Suprapubic skin (tissue), 4 donors: Measurements from ENCODE around the gene SLC13A4. TPM values are rescaled to one million over a fixed set of nuclear protein-coding genes. Genes with fewer than 3 reads are reported as not detected.

ENCODE experiments used
- DNase-seq, 2 donors: peaks; one replicate each; pipeline ENCODE4 v3.0.0-alpha.2; 2019; ENCODE audit warnings: low spot score in 2 of 2
- H3K27ac ChIP-seq: fragments of 200-600 bp; sonication (generic); one replicate; pipeline ENCODE4 v1.5.1; 2019
- H3K27me3 ChIP-seq: fragments of 200-600 bp; sonication (generic); one replicate; pipeline ENCODE4 v1.5.1; 2019
- H3K36me3 ChIP-seq: fragments of 200-600 bp; sonication (generic); one replicate; pipeline ENCODE4 v1.5.1; 2019
- H3K4me1 ChIP-seq: fragments of 200-600 bp; sonication (generic); one replicate; pipeline ENCODE4 v1.5.1; 2019
- H3K4me3 ChIP-seq: fragments of 200-600 bp; sonication (generic); one replicate; pipeline ENCODE4 v1.5.1; 2019; ENCODE audit warnings: mild to moderate bottlenecking
- H3K9me3 ChIP-seq: fragments of 200-600 bp; sonication (generic); one replicate; pipeline ENCODE4 v1.5.1; 2019
- CTCF ChIP-seq, 2 donors: fragments of 200-600 bp in 1 of 2; fragments of 450-650 bp in 1 of 2; sonication (generic) in 1 of 2; IDR thresholded peaks; one replicate each; pipeline ENCODE4 v1.5.1; 2016 to 2019; ENCODE audit warnings: antibody characterized with exemption in 2 of 2, mild to moderate bottlenecking in 1 of 2, moderate library complexity in 1 of 2
- EP300 ChIP-seq: sonication (generic); formaldehyde crosslinking; IDR thresholded peaks from one replicate; pipeline ENCODE4 v1.6.1; 2017; ENCODE audit warnings: antibody characterized with exemption
- POLR2A ChIP-seq, 2 donors: fragments of 450-650 bp; IDR thresholded peaks; one replicate each; pipeline ENCODE4 v1.6.1; 2017; ENCODE audit warnings: antibody characterized with exemption in 2 of 2, mild to moderate bottlenecking in 2 of 2, moderate library complexity in 2 of 2
- POLR2AphosphoS5 ChIP-seq, 3 donors: sonication (generic); formaldehyde crosslinking; IDR thresholded peaks; one replicate each; pipeline ENCODE4 v1.6.1; 2017; ENCODE audit warnings: antibody characterized with exemption in 3 of 3
- WGBS: methylation state at CpG from one replicate; pipeline ENCODE4 v1.1.5; 2018; 5-methylcytosine and 5-hydroxymethylcytosine counted together
- total RNA-seq, 4 donors: library from RNA; depleted of rRNA; stranded (reverse); fragments of >200 nt; gene quantifications; one replicate each; pipeline ENCODE4 v1.1.0, GENCODE V29; 2016

SLC13A4 gene
- total RNA-seq, 4 donors from 2014 or later: 0.15 to 1.9 (median 0.51) TPM

GRCh38 chr7:135768064-135768463 is 40.1 kb upstream of the SLC13A4 start:
- Histone ChIP-seq H3K36me3 (no peaks in the 10 kb centered on the region), H3K27ac (no peak overlapping the region), H3K9me3 (no peaks in the 10 kb centered on the region), H3K27me3 (no peaks in the 10 kb centered on the region), H3K4me3 (no peak overlapping the region), H3K4me1 (peaks cover 5% of the 10 kb centered on the region)
- 71% methylated on average over 3 of the region's 3 CpGs for WGBS
- DNase-seq: no peak
- TF ChIP-seq CTCF (IDR thresholded peaks at IDR 0.05) (no peak), POLR2A (IDR thresholded peaks at IDR 0.05) (no peak), EP300 (no peak)

GRCh38 chr7:135763261-135763660 is 35.3 kb upstream of the SLC13A4 start:
- Histone ChIP-seq H3K4me3 (no peak overlapping the region), H3K27ac (no peak overlapping the region), H3K9me3 (no peaks in the 10 kb centered on the region), H3K36me3 (no peaks in the 10 kb centered on the region), H3K27me3 (no peaks in the 10 kb centered on the region), H3K4me1 (peaks cover 15% of the 10 kb centered on the region)
- TF ChIP-seq CTCF (IDR thresholded peaks at IDR 0.05) (no peak), EP300 (no peak), POLR2AphosphoS5 (IDR thresholded peaks at IDR 0.05) (no peak), POLR2A (IDR thresholded peaks at IDR 0.05) (no peak)
- no peak for DNase-seq
- 57% methylated on average over 2 of the region's 2 CpGs for WGBS

- H3K4me1 ChIP-seq: peaks cover 19% of the 10 kb centered on the region
- H3K9me3 ChIP-seq: no peaks in the 10 kb centered on the region
- WGBS: 29% methylated on average over 10 of the region's 10 CpGs
- no peaks in the 10 kb centered on the region for H3K27me3 ChIP-seq
- DNase-seq: no peak
- peak overlapping the region; percentile 45 for H3K27ac ChIP-seq
- TF ChIP-seq POLR2A (IDR thresholded peaks at IDR 0.05) (no peak), EP300 (no peak), POLR2AphosphoS5 (IDR thresholded peaks at IDR 0.05) (no peak), CTCF (IDR thresholded peaks at IDR 0.05) (no peak)
- H3K36me3 ChIP-seq: no peaks in the 10 kb centered on the region
- no peak overlapping the region for H3K4me3 ChIP-seq
Measured at GRCh38 chr7:135761751-135762488, 33.9 kb upstream of the SLC13A4 start.

GRCh38 chr7:135759532-135759931 is 31.5 kb upstream of the SLC13A4 start:
- no peaks in the 10 kb centered on the region for H3K27me3 ChIP-seq
- TF ChIP-seq POLR2A (IDR thresholded peaks at IDR 0.05): no peak
- no peak for TF ChIP-seq POLR2AphosphoS5 (IDR thresholded peaks at IDR 0.05)
- no peak for TF ChIP-seq CTCF (IDR thresholded peaks at IDR 0.05)
- 80% methylated on average over 4 of the region's 4 CpGs for WGBS
- H3K4me1 ChIP-seq: peaks cover 19% of the 10 kb centered on the region
- H3K4me3 ChIP-seq: no peak overlapping the region
- no peaks in the 10 kb centered on the region for H3K36me3 ChIP-seq
- H3K9me3 ChIP-seq: no peaks in the 10 kb centered on the region
- no peak for DNase-seq
- no peak overlapping the region for H3K27ac ChIP-seq

GRCh38 chr7:135758531-135758932 is 30.5 kb upstream of the SLC13A4 start:
- Histone ChIP-seq H3K27ac (peak overlapping the region; percentile 71), H3K4me1 (peaks cover 19% of the 10 kb centered on the region), H3K36me3 (no peaks in the 10 kb centered on the region), H3K9me3 (no peaks in the 10 kb centered on the region), H3K27me3 (no peaks in the 10 kb centered on the region), H3K4me3 (peak overlapping the region; percentile 31)
- DNase-seq: no peak
- WGBS: 15% methylated on average over 5 of the region's 5 CpGs
- TF ChIP-seq POLR2AphosphoS5 (IDR thresholded peaks at IDR 0.05): no peak
- TF ChIP-seq EP300: no peak
- TF ChIP-seq CTCF (IDR thresholded peaks at IDR 0.05): no peak
- TF ChIP-seq POLR2A (IDR thresholded peaks at IDR 0.05): no peak
